Measurements from ENCODE around the gene MRAS.
A peak's percentile ranks its signal among the peaks of the same experiment; 100 is the strongest.
"Not testable (repeated sequence)": the region's sequence is repeated elsewhere in the genome, so short reads cannot be mapped to it uniquely, and the experiment has no call there.

Gene MRAS

DNA sequence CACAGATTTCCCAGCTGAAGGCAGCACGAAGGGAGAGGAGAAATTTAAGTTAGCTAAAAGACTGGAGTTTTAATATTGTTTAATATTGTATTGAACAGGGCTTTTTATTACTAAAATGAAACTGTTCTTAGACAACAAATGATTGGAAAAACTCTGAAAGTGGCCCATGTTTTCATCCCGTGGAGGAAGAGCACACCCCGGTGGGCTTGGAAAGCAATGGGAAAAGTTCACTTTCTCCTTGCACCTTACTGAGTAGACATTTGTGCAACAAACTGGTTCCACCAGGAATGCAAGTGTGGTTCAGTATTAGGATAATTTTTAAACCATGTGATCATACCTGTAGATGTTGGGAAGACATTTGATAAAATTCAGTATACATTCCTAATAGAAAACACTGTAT, 77.8 kb downstream of the MRAS start:
- no peak for DNase-seq

- not testable (repeated sequence) for DNase-seq
These were observed 78.4 kb downstream of the MRAS start for GRCh38 chr3:138426754-138427153.

- DNase-seq = no peak
These were observed 81.3 kb downstream of the MRAS start for GRCh38 chr3:138429665-138430064.

- DNase-seq = no peak
These were observed 84.3 kb downstream of the MRAS start for GRCh38 chr3:138432576-138433240.

GRCh38 chr3:138433892-138434275, 85.5 kb downstream of the MRAS start:
- no peak for DNase-seq

DNA sequence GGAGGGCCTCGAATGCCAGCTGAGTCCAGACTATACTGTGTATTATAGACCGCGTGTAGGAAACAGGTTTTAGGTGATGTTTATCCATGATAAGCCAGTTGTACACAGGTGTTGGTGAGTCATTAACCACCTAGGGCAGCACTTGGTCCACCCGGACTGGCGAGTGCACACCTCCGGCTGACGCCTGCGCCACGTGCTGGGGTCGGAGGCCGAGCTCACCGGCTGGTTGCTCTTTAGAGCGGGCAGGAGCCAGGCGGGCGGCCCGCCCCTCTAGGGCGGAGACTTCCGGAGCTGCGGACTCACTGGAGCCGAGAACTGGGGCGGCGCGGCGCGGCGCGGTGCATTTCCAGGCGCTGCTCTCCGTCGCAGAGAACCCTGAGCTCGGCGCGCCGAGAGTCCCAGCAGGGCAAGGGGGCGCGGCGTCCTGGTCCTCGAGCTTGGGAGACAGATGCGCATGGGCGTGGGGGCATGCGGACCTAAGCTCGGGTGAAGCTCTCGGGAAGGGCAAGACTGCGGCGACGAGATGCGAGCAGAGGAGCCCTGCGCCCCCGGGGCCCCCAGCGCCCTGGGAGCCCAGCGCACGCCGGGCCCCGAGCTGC, 86.0 kb downstream of the MRAS start, which contains the start of gene ESYT3:
Gene ESYT3 (plus strand): TSS at position 341 of the 599 bp plus-strand sequence. CDS start 183 bp downstream, at position 524.
- DNase-seq = peak; percentile 40

DNA sequence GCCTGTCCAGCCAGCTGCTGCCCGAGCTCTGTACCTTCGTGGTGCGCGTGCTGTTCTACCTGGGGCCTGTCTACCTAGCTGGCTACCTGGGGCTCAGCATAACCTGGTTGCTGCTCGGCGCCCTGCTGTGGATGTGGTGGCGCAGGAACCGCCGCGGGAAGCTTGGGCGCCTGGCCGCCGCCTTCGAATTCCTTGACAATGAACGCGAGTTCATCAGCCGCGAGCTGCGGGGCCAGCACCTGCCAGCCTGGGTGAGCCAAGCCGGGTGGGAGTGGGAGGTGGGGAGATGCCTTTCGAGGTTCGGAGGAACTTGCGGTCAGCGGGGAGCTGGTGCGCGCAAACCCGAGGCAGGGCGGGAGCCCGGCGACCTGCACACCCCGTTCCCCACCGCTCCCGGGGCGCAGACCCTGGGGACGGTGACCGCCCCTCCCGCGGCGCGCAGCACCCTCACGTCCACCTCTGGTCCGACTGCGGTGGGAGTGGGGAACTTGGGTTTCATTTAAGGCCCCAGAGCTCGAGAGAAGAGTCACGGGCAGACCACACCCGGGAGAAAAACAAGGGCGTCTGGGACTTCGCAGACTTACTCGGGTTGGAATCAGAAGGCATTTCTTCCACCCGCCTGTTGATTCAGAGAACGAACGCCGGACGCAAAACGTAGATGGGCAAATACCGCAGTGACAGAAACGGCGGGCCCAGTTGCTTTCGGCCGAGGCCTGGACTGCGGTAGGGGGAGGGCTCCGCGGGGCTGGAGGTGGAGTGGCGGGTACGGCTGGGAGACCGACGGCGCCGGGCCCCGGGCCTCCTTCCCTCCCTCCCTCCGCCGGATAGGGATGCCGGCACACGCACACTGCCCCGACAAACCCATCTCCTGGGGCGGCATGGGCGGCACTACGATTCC, 86.7 kb downstream of the MRAS start:
- DNase-seq = no peak

DNA sequence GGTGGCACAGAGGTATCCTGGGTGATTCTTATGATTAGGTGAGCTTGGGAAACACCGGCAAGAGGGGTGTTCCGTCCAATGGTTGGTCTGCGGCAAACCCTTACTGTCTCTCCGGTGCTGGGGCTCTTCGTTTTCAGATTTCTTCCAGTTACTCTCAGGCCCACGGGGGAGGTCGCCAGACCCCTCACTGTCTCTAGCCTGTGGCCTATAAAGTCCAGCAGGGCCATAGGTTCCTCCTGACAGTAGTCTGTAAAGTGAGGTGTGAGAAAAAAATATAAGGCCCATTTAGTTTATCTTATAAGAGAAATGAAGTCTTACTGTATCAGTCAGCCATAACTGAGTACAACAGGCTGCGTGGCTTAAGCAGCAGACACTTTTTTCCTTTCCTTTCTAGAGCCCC, 87.5 kb downstream of the MRAS start:
- no peak for DNase-seq

DNA sequence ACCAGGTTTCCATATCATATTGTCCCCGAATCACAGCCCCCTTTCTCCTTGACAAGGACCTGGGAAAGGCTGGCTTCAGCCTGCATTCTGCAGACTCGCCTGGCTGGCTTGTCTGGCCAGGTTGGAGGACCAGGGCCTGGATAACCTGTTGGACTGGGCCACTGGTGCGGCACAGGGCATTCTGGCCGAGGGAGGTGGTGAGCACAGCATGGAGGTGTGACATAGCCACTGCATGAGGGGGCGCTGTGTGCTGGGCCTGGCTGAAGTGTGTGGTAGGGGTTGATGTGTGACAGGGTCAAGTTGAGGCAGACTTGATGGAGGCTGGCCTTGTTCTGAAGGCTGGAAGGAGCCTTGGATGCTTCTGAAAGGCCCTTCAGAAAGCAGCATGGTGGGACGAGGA, 88.9 kb downstream of the MRAS start:
- DNase-seq = no peak

- DNase-seq = no peak
These were observed 90.5 kb downstream of the MRAS start for GRCh38 chr3:138438896-138439295.

- no peak for DNase-seq
These were observed 91.3 kb downstream of the MRAS start for GRCh38 chr3:138439646-138440045.

DNA sequence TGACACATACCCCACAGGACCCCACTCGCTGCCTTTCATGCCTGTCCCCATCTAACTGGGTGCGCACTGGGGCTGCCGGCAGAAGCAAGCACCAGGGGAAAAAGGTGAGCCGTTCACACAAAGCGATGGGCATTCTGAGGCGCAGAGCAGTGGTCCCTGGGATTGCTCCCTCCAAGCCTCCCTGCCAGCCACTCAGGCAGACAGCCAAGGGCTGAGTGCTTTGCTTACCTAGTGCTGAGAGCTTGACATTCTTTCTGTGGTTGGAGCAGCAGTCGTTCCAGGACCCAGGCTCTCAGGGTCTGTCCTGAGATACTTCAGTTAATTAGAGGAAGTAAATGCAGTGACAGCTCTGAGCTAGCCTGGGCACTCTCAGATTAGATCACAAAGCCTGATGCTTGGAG, 91.7 kb downstream of the MRAS start:
- DNase-seq = peak; percentile 91

GRCh38 chr3:138440596-138440995, 92.2 kb downstream of the MRAS start:
- no peak for DNase-seq

GRCh38 chr3:138441256-138441655, 92.9 kb downstream of the MRAS start:
- DNase-seq = no peak

DNA sequence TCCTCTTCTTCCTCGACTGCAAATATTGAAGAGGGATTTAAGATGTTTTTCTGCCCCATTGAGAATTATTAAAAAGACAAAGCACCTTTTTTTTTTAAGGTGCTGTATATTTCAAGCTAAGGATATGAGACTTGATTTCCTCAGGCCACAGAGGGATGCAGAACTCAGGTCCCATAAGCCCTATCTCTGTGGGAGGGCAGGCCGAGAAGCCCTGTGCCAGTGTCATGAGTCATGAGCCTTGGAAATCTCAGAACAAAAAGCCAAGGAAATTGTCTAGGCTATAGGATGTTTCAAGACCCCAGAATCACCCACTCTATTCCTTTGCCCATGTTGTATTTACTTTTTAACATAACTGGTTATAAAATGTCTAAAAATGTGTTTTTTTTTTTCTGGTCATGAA, 93.4 kb downstream of the MRAS start:
- DNase-seq = no peak

DNA sequence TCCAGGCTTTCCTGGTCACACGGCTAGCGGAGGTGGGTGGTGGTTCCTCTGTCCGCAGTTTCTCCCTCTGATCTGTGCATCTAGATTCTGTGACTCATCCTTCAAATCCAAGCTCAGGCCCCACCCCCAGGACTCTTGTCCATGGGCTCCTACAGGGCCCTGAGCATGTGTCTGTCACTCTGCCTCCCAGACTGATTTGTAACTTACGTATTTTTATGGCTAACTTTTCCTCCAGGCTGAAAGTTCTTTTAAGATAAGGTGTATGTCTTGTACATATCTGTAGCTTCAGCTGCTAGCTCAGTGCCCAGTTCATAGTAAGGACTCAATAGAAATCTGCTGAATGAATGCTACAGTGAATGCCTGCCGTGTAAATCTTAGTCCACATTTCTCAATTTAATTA, 94.1 kb downstream of the MRAS start:
- DNase-seq = no peak

GRCh38 chr3:138443091-138443490, 94.7 kb downstream of the MRAS start:
- no peak for DNase-seq

GRCh38 chr3:138443521-138444503, 95.4 kb downstream of the MRAS start:
- no peak for DNase-seq

DNA sequence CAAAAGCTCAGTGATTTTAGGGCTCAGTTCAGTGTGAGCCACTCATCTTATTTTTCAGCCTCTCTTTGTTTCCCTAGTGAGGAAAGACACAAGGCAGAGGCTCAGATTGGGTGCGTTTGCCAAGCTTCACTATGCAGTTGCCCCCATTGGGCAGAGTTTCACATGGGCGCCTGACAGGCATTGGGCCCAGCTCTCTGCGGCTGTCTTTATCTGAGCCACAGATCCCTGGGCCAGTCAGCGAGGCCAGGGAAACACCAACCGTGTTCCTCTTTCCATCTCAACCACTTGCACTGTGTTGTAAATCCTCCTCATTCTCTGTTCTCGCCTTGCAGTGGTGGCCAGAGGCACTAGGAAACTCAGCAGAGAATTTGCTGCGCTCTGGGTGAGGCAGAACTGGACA, 96.9 kb downstream of the MRAS start:
- no peak for DNase-seq

GRCh38 chr3:138445654-138446053, 97.3 kb downstream of the MRAS start:
- no peak for DNase-seq

DNA sequence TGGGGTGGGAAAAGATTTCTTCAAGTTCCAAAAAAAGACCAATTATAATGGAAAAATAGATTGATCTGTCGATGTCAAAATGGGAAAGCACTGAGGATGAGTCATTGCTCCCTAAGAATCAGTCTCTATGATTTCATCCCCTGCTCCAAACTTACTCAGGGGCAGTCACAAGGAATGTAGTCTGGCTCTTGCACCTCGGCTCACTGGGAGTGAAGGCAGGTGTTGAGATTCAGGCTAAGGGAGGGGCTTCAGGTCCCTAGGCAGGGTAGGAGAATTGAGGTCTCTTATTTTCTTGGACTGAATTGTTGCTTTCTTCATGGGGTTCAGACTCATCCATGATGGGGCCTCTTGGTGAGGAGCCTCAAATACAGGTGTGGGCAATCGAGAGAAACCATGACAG, 100.3 kb downstream of the MRAS start:
- no peak for DNase-seq

GRCh38 chr3:138449490-138449889, 101.1 kb downstream of the MRAS start:
- no peak for DNase-seq

DNA sequence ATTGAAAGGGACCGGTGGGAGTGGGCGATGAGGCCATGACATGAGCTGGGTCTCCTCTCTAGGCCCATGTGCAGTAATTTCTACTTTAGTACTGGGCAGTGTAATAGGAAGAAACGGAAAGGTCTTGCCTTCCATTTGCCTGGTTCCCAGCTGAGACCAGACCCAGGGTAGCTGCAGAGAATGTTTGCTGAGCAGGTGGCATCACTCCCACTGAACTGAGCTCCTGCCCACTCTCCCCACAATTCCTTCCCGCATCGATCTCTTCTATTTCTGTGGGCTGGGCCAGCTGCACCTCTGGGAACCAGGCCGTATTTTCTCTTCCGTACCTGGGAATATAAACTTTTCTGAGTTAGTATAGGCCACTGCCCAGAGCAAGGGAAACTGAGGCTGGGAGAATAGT, 101.8 kb downstream of the MRAS start:
- no peak for DNase-seq

All from NCI-H2029 treated with DMSO at 0.1 percent for 48 hours (cell line).